H1 (cell line): ENCODE measurements around the gene ZBTB16. TPM values are rescaled to one million over a fixed set of nuclear protein-coding genes. Genes with fewer than 3 reads are reported as not detected.

Source experiments
- CTCF ChIA-PET: fragments of 300-600 bp; sonication (Branson Sonifier 250); formaldehyde crosslinking; loops from one replicate; lab custom pipeline; 2021; ENCODE audit not compliant: partially characterized antibody; lab: Charles Lee
- POLR2A ChIA-PET: fragments of 300-600 bp; sonication (Branson Sonifier 250); formaldehyde crosslinking; loops from one replicate; lab custom pipeline; 2021; ENCODE audit warnings: inconsistent platforms; ENCODE audit not compliant: partially characterized antibody; lab: Charles Lee
- DNase-seq, 2 experiments: peaks; one replicate each; pipeline versions ENCODE4 v3.0.0 to v3.0.0-alpha.2; 2010 to 2022; ENCODE audit warnings: low spot score in 2 of 2, low read depth in 1 of 2, mixed read lengths in 1 of 2
- FAIRE-seq: peaks from 2 replicates; lab custom pipeline; 2011; peaks lifted over from hg19 to GRCh38; lab: Jason Lieb, UNC
- H2AFZ ChIP-seq: 2 replicates; pipeline ENCODE4 v1.8.1; 2012; ENCODE audit warnings: low read length, inconsistent platforms
- H2AK5ac ChIP-seq: 2 replicates; pipeline ENCODE4 v1.6.1; 2013; ENCODE audit warnings: low read depth, low read length
- H2BK120ac ChIP-seq: replicated peaks from 2 replicates; pipeline ENCODE3; 2013; ENCODE audit warnings: low read depth, low read length, inconsistent platforms
- H2BK12ac ChIP-seq: 2 replicates; pipeline ENCODE4 v1.6.1; 2013; ENCODE audit warnings: low read depth, low read length
- H2BK15ac ChIP-seq: 2 replicates; pipeline ENCODE4 v1.6.1; 2013; ENCODE audit warnings: low read length
- H2BK20ac ChIP-seq: 2 replicates; pipeline ENCODE4 v1.6.1; 2013; ENCODE audit warnings: low read length
- H2BK5ac ChIP-seq: 2 replicates; pipeline ENCODE4 v1.6.1; 2013; ENCODE audit warnings: low read depth, low read length
- H3K14ac ChIP-seq: 2 replicates; pipeline ENCODE4 v1.6.1; 2013; ENCODE audit warnings: inconsistent platforms; ENCODE audit not compliant: insufficient read length
- H3K18ac ChIP-seq: 2 replicates; pipeline ENCODE4 v1.6.1; 2013; ENCODE audit warnings: low read length; ENCODE audit errors: extremely low read depth
- H3K23ac ChIP-seq: 2 replicates; pipeline ENCODE4 v1.6.1; 2013; ENCODE audit warnings: inconsistent platforms; ENCODE audit not compliant: insufficient read length
- H3K23me2 ChIP-seq: 2 replicates; pipeline ENCODE4 v1.6.1; 2013; ENCODE audit warnings: low read depth, low read length
- H3K27ac ChIP-seq: 2 replicates; pipeline ENCODE4 v1.6.1; 2011; ENCODE audit warnings: low read depth, low read length, inconsistent platforms
- H3K27me3 ChIP-seq, 4 experiments: replicated peaks in 1 of 4; 1 replicate in 1 of 4; 2 replicates in 3 of 4; pipeline versions ENCODE4 v1.6.1 to v1.8.1; 2011 to 2013; ENCODE audit warnings: low read length in 3 of 4, mild to moderate bottlenecking in 3 of 4, inconsistent platforms in 2 of 4, mixed read lengths in 2 of 4, moderate library complexity in 1 of 4; ENCODE audit not compliant: control insufficient read depth in 3 of 4, insufficient read depth in 3 of 4; ENCODE audit errors: extremely low read depth in 1 of 4
- H3K36me3 ChIP-seq, 4 experiments: 2 replicates each; pipeline versions ENCODE4 v1.6.1 to v1.8.1; 2011 to 2013; ENCODE audit warnings: mild to moderate bottlenecking in 4 of 4, low read length in 3 of 4, moderate library complexity in 2 of 4, control low read depth in 1 of 4, inconsistent platforms in 1 of 4; ENCODE audit not compliant: insufficient read depth in 4 of 4, control insufficient read depth in 2 of 4
- H3K4ac ChIP-seq: replicated peaks from 2 replicates; pipeline ENCODE3; 2013; ENCODE audit warnings: low read length, low read depth, mixed read lengths, inconsistent platforms; ENCODE audit not compliant: insufficient read length
- H3K4me1 ChIP-seq, 4 experiments: replicated peaks in 1 of 4; 1 replicate in 1 of 4; 2 replicates in 3 of 4; pipeline versions ENCODE4 v1.6.1 to v1.8.1; 2011 to 2013; ENCODE audit warnings: low read length in 3 of 4, inconsistent platforms in 2 of 4, mixed read lengths in 1 of 4; ENCODE audit not compliant: insufficient read depth in 4 of 4, control insufficient read depth in 3 of 4
- H3K4me2 ChIP-seq, 2 experiments: 2 replicates each; pipeline versions ENCODE4 v1.6.1 to v1.8.1; 2011 to 2013; ENCODE audit warnings: low read depth in 2 of 2, low read length in 2 of 2, control low read depth in 1 of 2, inconsistent platforms in 1 of 2, mild to moderate bottlenecking in 1 of 2; ENCODE audit not compliant: insufficient read depth in 1 of 2
- H3K4me3 ChIP-seq, 4 experiments: fragments of 200-600, 300-600 bp in 1 of 4; sonication (generic), shearing (Covaris generic), sonication (Bioruptor Twin) in 1 of 4; 2 replicates each; pipeline versions ENCODE4 v1.5.1 to v1.8.1; 2011 to 2016; ENCODE audit warnings: low read length in 4 of 4, low read depth in 3 of 4, control low read depth in 2 of 4, inconsistent platforms in 2 of 4, mild to moderate bottlenecking in 2 of 4, mixed read lengths in 1 of 4, moderate library complexity in 1 of 4; ENCODE audit not compliant: insufficient read depth in 2 of 4; ENCODE audit errors: extremely low read depth in 1 of 4
- H3K56ac ChIP-seq: replicated peaks from 2 replicates; pipeline ENCODE3; 2013; ENCODE audit warnings: low read depth, mild to moderate bottlenecking, mixed read lengths, low read length, inconsistent platforms; ENCODE audit not compliant: insufficient read length
- H3K79me1 ChIP-seq: 2 replicates; pipeline ENCODE4 v1.6.1; 2013; ENCODE audit warnings: low read depth, low read length, control low read depth
- H3K79me2 ChIP-seq, 2 experiments: 2 replicates each; pipeline versions ENCODE4 v1.6.1 to v1.8.1; 2012 to 2013; ENCODE audit warnings: low read length in 2 of 2, mild to moderate bottlenecking in 2 of 2, inconsistent platforms in 1 of 2; ENCODE audit not compliant: insufficient read depth in 2 of 2, control insufficient read depth in 1 of 2
- H3K9ac ChIP-seq, 4 experiments: replicated peaks in 1 of 4; 1 replicate in 1 of 4; 2 replicates in 3 of 4; pipeline versions ENCODE4 v1.6.1 to v1.8.1; 2011 to 2013; ENCODE audit warnings: low read depth in 3 of 4, low read length in 3 of 4, control low read depth in 2 of 4, mild to moderate bottlenecking in 2 of 4, moderate library complexity in 2 of 4, inconsistent platforms in 1 of 4; ENCODE audit errors: extremely low read depth in 1 of 4
- H3K9me3 ChIP-seq, 2 experiments: 2 replicates each; pipeline versions ENCODE4 v1.6.1 to v1.8.1; 2012 to 2013; ENCODE audit warnings: mild to moderate bottlenecking in 2 of 2, moderate library complexity in 2 of 2, control low read depth in 1 of 2, inconsistent platforms in 1 of 2, low read depth in 1 of 2, low read length in 1 of 2, mixed read lengths in 1 of 2; ENCODE audit not compliant: insufficient read depth in 2 of 2
- H4K20me1 ChIP-seq, 2 experiments: replicated peaks in 1 of 2; 2 replicates each; pipeline versions ENCODE3 to v1.8.1; 2011 to 2013; ENCODE audit warnings: inconsistent platforms in 2 of 2, low read length in 2 of 2, mild to moderate bottlenecking in 1 of 2; ENCODE audit not compliant: insufficient read depth in 2 of 2, control insufficient read depth in 1 of 2
- H4K5ac ChIP-seq: 2 replicates; pipeline ENCODE4 v1.6.1; 2013; ENCODE audit warnings: low read length, low read depth, mixed read lengths, inconsistent platforms; ENCODE audit not compliant: insufficient read length
- H4K8ac ChIP-seq: 2 replicates; pipeline ENCODE4 v1.8.0; 2013; ENCODE audit warnings: mild to moderate bottlenecking, moderate library complexity, low read length, inconsistent platforms; ENCODE audit not compliant: insufficient read depth; ENCODE audit errors: extremely low read depth
- H4K91ac ChIP-seq: replicated peaks from 2 replicates; pipeline ENCODE3; 2013; ENCODE audit warnings: low read length, mixed read lengths, inconsistent platforms; ENCODE audit not compliant: insufficient read length
- CBX8 ChIP-seq: fragments of 300-800, 300-1000 bp; sonication (generic); IDR thresholded peaks from 2 replicates; pipeline ENCODE4 v1.7.1; 2016; ENCODE audit warnings: low read depth, low read length, borderline replicate concordance
- WGBS, 2 experiments: shearing (Covaris generic) in 1 of 2; methylation state at CpG; one replicate each; pipeline versions ENCODE4 v1.1.6 to v1.1.7; 2013 to 2015; ENCODE audit warnings: low lambda C conversion rate in 2 of 2, mixed read lengths in 2 of 2, inconsistent platforms in 1 of 2, low coverage in 1 of 2, missing lambda C conversion rate in 1 of 2; ENCODE audit not compliant: insufficient replicate concordance in 2 of 2, insufficient coverage in 1 of 2, insufficient read length in 1 of 2; ENCODE audit errors: extremely low coverage in 1 of 2, missing lambda C conversion rate in 1 of 2; 5-methylcytosine and 5-hydroxymethylcytosine counted together
- polyA plus RNA-seq, 7 experiments: library from polyadenylated mRNA; depleted of rRNA in 3 of 7; stranded (reverse) in 5 of 7; unstranded in 2 of 7; fragments of >200 nt in 5 of 7; fragments of 200-250 nt in 2 of 7; gene quantifications; 1 replicate in 5 of 7; 2 replicates in 1 of 7; 4 replicates in 1 of 7; pipeline versions ENCODE4 v1.2.1 to v1.2.3, GENCODE V29; 2011 to 2013; ENCODE audit warnings: missing spikeins in 2 of 7, mixed read lengths in 2 of 7
- total RNA-seq: library from RNA; stranded (reverse); fragmentation: NEBNext Ultra II Directional; extraction: Animal tissue kit (Norgen Biotek cat#: 25700); gene quantifications from 2 replicates; pipeline ENCODE4 v1.2.1, GENCODE V29; 2021

ZBTB16 gene
- total and polyA plus RNA-seq, 2 of the 8 experiments (the other 6 are each of a cell fraction or from before 2014, with no cell fraction given) = 0.12 to 0.61 TPM

GRCh38 chr11:114092953-114093352, 33.4 kb downstream of the ZBTB16 start:
- Histone ChIP-seq H3K18ac (no peak overlapping the region), H2AK5ac (no peak overlapping the region), H3K36me3 (no peaks in the 10 kb centered on the region), H3K79me1 (no peaks in the 10 kb centered on the region; the same call in 1 of the 2 replicates), H3K4ac (no peak overlapping the region), H4K91ac (no peak overlapping the region), H3K79me2 (no peaks in the 10 kb centered on the region)
- POLR2A ChIA-PET = no interaction called here
- FAIRE-seq = no peak
- TF ChIP-seq CBX8 = no peak
- TF ChIP-seq, all 59 proteins: peak for 0
- Histone ChIP-seq H3K9ac (no peak overlapping the region), H2BK15ac (no peak overlapping the region), H4K5ac (no peak overlapping the region), H3K9me3 (no peaks in the 10 kb centered on the region), H3K56ac (no peak overlapping the region), H4K20me1 (no peaks in the 10 kb centered on the region), H3K23me2 (no peaks in the 10 kb centered on the region; the same call in 1 of the 2 replicates), H2AFZ (no peak overlapping the region), H2BK120ac (no peak overlapping the region), H2BK5ac (no peak overlapping the region), H3K4me3 (no peak overlapping the region), H3K27me3 (no peaks in the 10 kb centered on the region), H3K23ac (no peak overlapping the region), H3K14ac (no peak overlapping the region), H3K27ac (no peak overlapping the region), H2BK12ac (no peak overlapping the region), H3K4me2 (no peak overlapping the region), H3K4me1 (peaks cover 0 to 7% (median 1%) of the 10 kb centered on the region in 4 experiments; a peak in 4 of 7 replicates), H4K8ac (no peak overlapping the region), H2BK20ac (no peak overlapping the region)
- 90% methylated on average over 3 of the region's 3 CpGs; no CpG with 5 or more reads in 1 of the 2 experiments for WGBS, 2 experiments
- CTCF ChIA-PET = interaction anchor here (1.3 kb wide), 1 partner anchor 168 kb away, joined by 5 read pairs; no protein-coding TSS in a partner anchor
- no peak for DNase-seq
